HG03565 (cell line): ENCODE measurements around the gene ENTPD8.

Source experiments
- ATAC-seq: cut with Tn5 transposase; IDR thresholded peaks from one replicate; pipeline ENCODE4 v1.9.1; 2021; ENCODE audit warnings: mild to moderate bottlenecking, moderate library complexity; ENCODE audit not compliant: unreplicated experiment

ENTPD8 gene

GRCh38 chr9:137448602-137448962 is 7.4 kb upstream of the ENTPD8 start:
- ATAC-seq, result no peak

- no peak for ATAC-seq
Observed at GRCh38 chr9:137447722-137448601, 6.8 kb upstream of the ENTPD8 start.

GRCh38 chr9:137446851-137447471 is 5.8 kb upstream of the ENTPD8 start:
- no peak for ATAC-seq

GRCh38 chr9:137445930-137446431 is 4.8 kb upstream of the ENTPD8 start:
- ATAC-seq, result no peak

GRCh38 chr9:137445275-137445807 is 4.2 kb upstream of the ENTPD8 start:
- no peak for ATAC-seq

- ATAC-seq, result no peak
Observed at GRCh38 chr9:137444106-137444790, 3.1 kb upstream of the ENTPD8 start.

- ATAC-seq, result no peak
Observed at GRCh38 chr9:137441935-137442321, 771 bp upstream of the ENTPD8 start.

GRCh38 chr9:137439158-137439714 is 1.9 kb downstream of the ENTPD8 start:
- ATAC-seq, result no peak

GRCh38 chr9:137438591-137439157 is 2.5 kb downstream of the ENTPD8 start:
- no peak for ATAC-seq

GRCh38 chr9:137437691-137438590 is 3.2 kb downstream of the ENTPD8 start:
- no peak for ATAC-seq

- ATAC-seq, result no peak
Observed at GRCh38 chr9:137436761-137437600, 4.2 kb downstream of the ENTPD8 start.

GRCh38 chr9:137435980-137436760 is 5.0 kb downstream of the ENTPD8 start:
- ATAC-seq, result no peak

- ATAC-seq, result no peak
Observed at GRCh38 chr9:137435381-137435891, 5.7 kb downstream of the ENTPD8 start.

- no peak for ATAC-seq
Observed at GRCh38 chr9:137434498-137435380, 6.4 kb downstream of the ENTPD8 start.

GRCh38 chr9:137433916-137434431 is 7.2 kb downstream of the ENTPD8 start:
- no peak for ATAC-seq

- no peak for ATAC-seq
Observed at GRCh38 chr9:137433349-137433915, 7.7 kb downstream of the ENTPD8 start.
